ENCODE data around the gene ROBO3.

The ROBO3 gene

DNA sequence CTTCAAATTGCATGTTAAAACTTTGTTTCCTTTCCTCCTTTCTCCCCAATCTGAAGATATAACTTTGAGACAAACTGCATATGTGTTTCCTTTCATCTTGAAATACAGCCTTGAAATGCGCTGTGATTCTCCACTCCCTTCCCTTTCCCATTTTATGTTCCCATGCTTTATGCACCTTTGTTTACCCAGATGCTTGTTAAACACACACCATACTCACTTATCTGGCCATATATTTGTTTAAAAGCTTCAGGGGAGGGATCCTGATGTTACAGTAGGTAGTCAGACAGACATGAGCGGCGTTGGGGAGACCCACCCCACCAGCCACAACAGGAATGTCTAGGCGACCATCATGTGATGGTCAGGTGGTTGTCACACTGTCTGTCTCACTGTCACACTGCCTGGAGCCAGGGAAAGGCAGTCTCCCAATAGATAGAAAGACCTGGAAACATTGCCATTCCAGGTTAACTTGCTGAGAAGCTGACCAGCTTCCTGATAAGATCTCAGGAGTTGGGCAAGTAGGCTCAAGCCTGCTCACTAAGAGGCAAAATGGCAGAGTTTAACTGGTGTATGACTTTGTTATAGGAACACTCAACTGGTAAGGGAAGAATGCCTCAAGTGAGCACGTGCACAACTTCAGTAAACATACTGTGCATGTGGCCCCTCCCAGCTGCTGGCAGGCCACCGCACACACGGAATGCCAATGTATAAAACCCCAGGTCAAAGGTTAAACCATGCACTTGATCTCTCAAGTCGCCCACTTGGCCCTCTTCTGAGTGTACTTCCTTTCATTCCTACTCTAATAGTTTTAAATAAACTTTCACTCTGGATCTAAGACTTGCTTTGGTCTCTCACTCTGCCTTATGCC, 41.5 kb upstream of the ROBO3 start:
- no peak for DNase-seq (ENCODE audit: low read depth in 1 of 2, low spot score in 1 of 2)
- Histone ChIP-seq H3K27ac (replicated peaks) (no peak overlapping the region), H3K27me3 (ENCODE audit: insufficient read depth, poor library complexity, severe bottlenecking) (peaks cover 10% of the 10 kb centered on the region), H3K4me3 (replicated peaks; ENCODE audit: insufficient read depth, low read length) (no peak overlapping the region)
- TF ChIP-seq SPI1 (IDR thresholded peaks at IDR 0.05; ENCODE audit: borderline replicate concordance, low read depth) (no peak), GABPA (IDR thresholded peaks at IDR 0.05; ENCODE audit: low read depth) (no peak), POLR2AphosphoS5 (IDR thresholded peaks at IDR 0.05; ENCODE audit: low read depth) (no peak)
- TF ChIP-seq, protein P1, sequence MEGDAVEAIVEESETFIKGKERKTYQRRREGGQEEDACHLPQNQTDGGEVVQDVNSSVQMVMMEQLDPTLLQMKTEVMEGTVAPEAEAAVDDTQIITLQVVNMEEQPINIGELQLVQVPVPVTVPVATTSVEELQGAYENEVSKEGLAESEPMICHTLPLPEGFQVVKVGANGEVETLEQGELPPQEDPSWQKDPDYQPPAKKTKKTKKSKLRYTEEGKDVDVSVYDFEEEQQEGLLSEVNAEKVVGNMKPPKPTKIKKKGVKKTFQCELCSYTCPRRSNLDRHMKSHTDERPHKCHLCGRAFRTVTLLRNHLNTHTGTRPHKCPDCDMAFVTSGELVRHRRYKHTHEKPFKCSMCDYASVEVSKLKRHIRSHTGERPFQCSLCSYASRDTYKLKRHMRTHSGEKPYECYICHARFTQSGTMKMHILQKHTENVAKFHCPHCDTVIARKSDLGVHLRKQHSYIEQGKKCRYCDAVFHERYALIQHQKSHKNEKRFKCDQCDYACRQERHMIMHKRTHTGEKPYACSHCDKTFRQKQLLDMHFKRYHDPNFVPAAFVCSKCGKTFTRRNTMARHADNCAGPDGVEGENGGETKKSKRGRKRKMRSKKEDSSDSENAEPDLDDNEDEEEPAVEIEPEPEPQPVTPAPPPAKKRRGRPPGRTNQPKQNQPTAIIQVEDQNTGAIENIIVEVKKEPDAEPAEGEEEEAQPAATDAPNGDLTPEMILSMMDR (IDR thresholded peaks at IDR 0.05; ENCODE audit: insufficient read depth, low read length), result no peak
- TF ChIP-seq, protein P2, sequence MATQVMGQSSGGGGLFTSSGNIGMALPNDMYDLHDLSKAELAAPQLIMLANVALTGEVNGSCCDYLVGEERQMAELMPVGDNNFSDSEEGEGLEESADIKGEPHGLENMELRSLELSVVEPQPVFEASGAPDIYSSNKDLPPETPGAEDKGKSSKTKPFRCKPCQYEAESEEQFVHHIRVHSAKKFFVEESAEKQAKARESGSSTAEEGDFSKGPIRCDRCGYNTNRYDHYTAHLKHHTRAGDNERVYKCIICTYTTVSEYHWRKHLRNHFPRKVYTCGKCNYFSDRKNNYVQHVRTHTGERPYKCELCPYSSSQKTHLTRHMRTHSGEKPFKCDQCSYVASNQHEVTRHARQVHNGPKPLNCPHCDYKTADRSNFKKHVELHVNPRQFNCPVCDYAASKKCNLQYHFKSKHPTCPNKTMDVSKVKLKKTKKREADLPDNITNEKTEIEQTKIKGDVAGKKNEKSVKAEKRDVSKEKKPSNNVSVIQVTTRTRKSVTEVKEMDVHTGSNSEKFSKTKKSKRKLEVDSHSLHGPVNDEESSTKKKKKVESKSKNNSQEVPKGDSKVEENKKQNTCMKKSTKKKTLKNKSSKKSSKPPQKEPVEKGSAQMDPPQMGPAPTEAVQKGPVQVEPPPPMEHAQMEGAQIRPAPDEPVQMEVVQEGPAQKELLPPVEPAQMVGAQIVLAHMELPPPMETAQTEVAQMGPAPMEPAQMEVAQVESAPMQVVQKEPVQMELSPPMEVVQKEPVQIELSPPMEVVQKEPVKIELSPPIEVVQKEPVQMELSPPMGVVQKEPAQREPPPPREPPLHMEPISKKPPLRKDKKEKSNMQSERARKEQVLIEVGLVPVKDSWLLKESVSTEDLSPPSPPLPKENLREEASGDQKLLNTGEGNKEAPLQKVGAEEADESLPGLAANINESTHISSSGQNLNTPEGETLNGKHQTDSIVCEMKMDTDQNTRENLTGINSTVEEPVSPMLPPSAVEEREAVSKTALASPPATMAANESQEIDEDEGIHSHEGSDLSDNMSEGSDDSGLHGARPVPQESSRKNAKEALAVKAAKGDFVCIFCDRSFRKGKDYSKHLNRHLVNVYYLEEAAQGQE (IDR thresholded peaks at IDR 0.05; ENCODE audit: insufficient replicate concordance, low read depth), result no peak

GRCh38 chr11:124825876-124826275, 39.4 kb upstream of the ROBO3 start:
- DNase-seq (ENCODE audit: low read depth in 1 of 2, low spot score in 1 of 2), result no peak
- H3K27me3 ChIP-seq (ENCODE audit: insufficient read depth, poor library complexity, severe bottlenecking), result peaks cover 5% of the 10 kb centered on the region
- H3K4me3 ChIP-seq (replicated peaks; ENCODE audit: insufficient read depth, low read length), result no peak overlapping the region
- TF ChIP-seq SPI1 (IDR thresholded peaks at IDR 0.05; ENCODE audit: borderline replicate concordance, low read depth), result no peak
- TF ChIP-seq, protein P1 (IDR thresholded peaks at IDR 0.05; ENCODE audit: insufficient read depth, low read length), result no peak
- TF ChIP-seq GABPA (IDR thresholded peaks at IDR 0.05; ENCODE audit: low read depth), result no peak
- no peak for TF ChIP-seq POLR2AphosphoS5 (IDR thresholded peaks at IDR 0.05; ENCODE audit: low read depth)
- TF ChIP-seq, protein P2 (IDR thresholded peaks at IDR 0.05; ENCODE audit: insufficient replicate concordance, low read depth), result no peak
- no peak overlapping the region for H3K27ac ChIP-seq (replicated peaks)

DNA sequence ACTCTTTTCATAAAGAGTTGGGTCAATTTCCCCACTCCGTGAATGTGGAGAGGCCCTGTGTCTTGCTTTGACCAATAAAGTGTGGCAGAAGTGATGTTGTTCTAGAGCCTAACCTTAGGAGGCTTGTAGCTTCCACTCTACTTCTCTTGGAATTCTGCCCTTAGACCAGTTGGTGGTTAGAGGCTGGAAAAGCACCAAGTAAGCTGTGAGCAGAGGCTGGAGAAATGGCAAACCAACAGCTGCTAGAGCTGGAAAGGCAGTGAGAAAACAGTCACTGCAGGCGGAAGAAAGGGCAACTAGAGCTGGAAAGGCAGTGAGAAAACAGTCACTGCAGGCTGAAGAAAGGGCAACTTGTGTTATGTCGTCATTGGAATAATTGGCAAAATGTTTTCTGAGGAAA, 35.2 kb upstream of the ROBO3 start:
- Histone ChIP-seq H3K4me3 (replicated peaks; ENCODE audit: insufficient read depth, low read length) (no peak overlapping the region), H3K27me3 (ENCODE audit: insufficient read depth, poor library complexity, severe bottlenecking) (peaks cover 8% of the 10 kb centered on the region), H3K27ac (replicated peaks) (no peak overlapping the region)
- TF ChIP-seq, protein P2 (IDR thresholded peaks at IDR 0.05; ENCODE audit: insufficient replicate concordance, low read depth), result no peak
- TF ChIP-seq SPI1 (IDR thresholded peaks at IDR 0.05; ENCODE audit: borderline replicate concordance, low read depth) (no peak), POLR2AphosphoS5 (IDR thresholded peaks at IDR 0.05; ENCODE audit: low read depth) (no peak), GABPA (IDR thresholded peaks at IDR 0.05; ENCODE audit: low read depth) (no peak)
- TF ChIP-seq, protein P1 (IDR thresholded peaks at IDR 0.05; ENCODE audit: insufficient read depth, low read length), result no peak
- DNase-seq (ENCODE audit: low read depth in 1 of 2, low spot score in 1 of 2), result no peak
